ENCODE measurements around the gene TMC1. TPM values are rescaled to one million over a fixed set of nuclear protein-coding genes. Genes with fewer than 3 reads are reported as not detected.
A peak's percentile ranks its signal among the peaks of the same experiment; 100 is the strongest.

Gene TMC1
- total and polyA plus RNA-seq, 2 of the 13 experiments (the other 11 are each of a cell fraction or from before 2014, with no cell fraction given): 0.02 to 0.03 TPM

DNA sequence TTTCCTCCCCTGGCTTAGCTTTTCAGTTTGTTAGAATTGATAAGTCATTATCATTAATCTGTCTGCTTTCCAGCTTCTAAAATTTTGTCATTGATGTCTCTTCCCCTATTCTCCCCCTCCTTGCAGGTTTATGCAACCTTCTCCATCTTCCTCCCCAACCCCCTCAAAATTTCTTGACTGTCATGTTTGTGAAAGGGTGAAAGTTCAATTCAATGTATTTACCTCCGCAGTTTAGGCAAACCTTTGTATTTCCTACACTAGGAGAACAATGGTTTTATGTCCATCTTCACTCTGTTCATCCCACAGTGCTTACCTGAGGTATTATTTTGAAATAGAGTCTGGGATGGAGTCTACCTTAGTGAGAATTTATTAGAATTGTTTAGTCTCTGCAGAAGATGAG, 313.6 kb downstream of the TMC1 start (continued):
- TF ChIP-seq PREB (CRISPR knock-in tag; IDR thresholded peaks at IDR 0.05): no peak
- TF ChIP-seq NRL (CRISPR knock-in tag; IDR thresholded peaks at IDR 0.05; ENCODE audit: borderline replicate concordance): no peak
- TF ChIP-seq PRMT3 (CRISPR knock-in tag; IDR thresholded peaks at IDR 0.05; ENCODE audit: borderline replicate concordance, low read depth): no peak
- TF ChIP-seq ZEB1 (IDR thresholded peaks at IDR 0.05; ENCODE audit: insufficient replicate concordance, low read depth): peak; percentile 95
- no peak for TF ChIP-seq ELF4 (CRISPR knock-in tag; IDR thresholded peaks at IDR 0.05; ENCODE audit: borderline replicate concordance)
- TF ChIP-seq MEIS2 (CRISPR knock-in tag; IDR thresholded peaks at IDR 0.05): no peak
- peak; percentile 40 for TF ChIP-seq ASH2L (IDR thresholded peaks at IDR 0.05; ENCODE audit: insufficient read length, low read depth, low read length)
- no peak for TF ChIP-seq NFE2L2 (IDR thresholded peaks at IDR 0.05; ENCODE audit: low read length)
- no peak for TF ChIP-seq ZNF616 (CRISPR knock-in tag; IDR thresholded peaks at IDR 0.05; ENCODE audit: low read depth)
- 0 out of 2 replicates have a peak, but pooled peaks have one; percentile 34 for TF ChIP-seq THRA (CRISPR knock-in tag; IDR thresholded peaks at IDR 0.05; ENCODE audit: borderline replicate concordance)
- TF ChIP-seq HMGA1 (CRISPR knock-in tag; conservative IDR thresholded peaks at IDR 0.05): no peak
- no peak for TF ChIP-seq MAFF (IDR thresholded peaks at IDR 0.05; ENCODE audit: low read depth, low read length)
- TF ChIP-seq DPF2 (CRISPR knock-in tag; IDR thresholded peaks at IDR 0.05; ENCODE audit: borderline replicate concordance, low read depth): peak; percentile 70
- no peak for TF ChIP-seq ZNF282 (IDR thresholded peaks at IDR 0.05; ENCODE audit: partially characterized antibody)
- TF ChIP-seq HNF1A (IDR thresholded peaks at IDR 0.05; ENCODE audit: low read depth): no peak; the same call in 1 of the 2 replicates
- TF ChIP-seq HNF1A (CRISPR knock-in tag; IDR thresholded peaks at IDR 0.05; ENCODE audit: borderline replicate concordance): 0 out of 2 replicates have a peak, but pooled peaks have one; percentile 44
- TF ChIP-seq, protein P1, sequence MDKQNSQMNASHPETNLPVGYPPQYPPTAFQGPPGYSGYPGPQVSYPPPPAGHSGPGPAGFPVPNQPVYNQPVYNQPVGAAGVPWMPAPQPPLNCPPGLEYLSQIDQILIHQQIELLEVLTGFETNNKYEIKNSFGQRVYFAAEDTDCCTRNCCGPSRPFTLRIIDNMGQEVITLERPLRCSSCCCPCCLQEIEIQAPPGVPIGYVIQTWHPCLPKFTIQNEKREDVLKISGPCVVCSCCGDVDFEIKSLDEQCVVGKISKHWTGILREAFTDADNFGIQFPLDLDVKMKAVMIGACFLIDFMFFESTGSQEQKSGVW (CRISPR knock-in tag; IDR thresholded peaks at IDR 0.05; ENCODE audit: borderline replicate concordance): no peak
- no peak for TF ChIP-seq ZFX (CRISPR knock-in tag; IDR thresholded peaks at IDR 0.05; ENCODE audit: low read depth)
- no peak for TF ChIP-seq ZNF75D (CRISPR knock-in tag; IDR thresholded peaks at IDR 0.05; ENCODE audit: borderline replicate concordance)
- TF ChIP-seq ZNF768 (CRISPR knock-in tag; IDR thresholded peaks at IDR 0.05): no peak
- TF ChIP-seq, protein P2, sequence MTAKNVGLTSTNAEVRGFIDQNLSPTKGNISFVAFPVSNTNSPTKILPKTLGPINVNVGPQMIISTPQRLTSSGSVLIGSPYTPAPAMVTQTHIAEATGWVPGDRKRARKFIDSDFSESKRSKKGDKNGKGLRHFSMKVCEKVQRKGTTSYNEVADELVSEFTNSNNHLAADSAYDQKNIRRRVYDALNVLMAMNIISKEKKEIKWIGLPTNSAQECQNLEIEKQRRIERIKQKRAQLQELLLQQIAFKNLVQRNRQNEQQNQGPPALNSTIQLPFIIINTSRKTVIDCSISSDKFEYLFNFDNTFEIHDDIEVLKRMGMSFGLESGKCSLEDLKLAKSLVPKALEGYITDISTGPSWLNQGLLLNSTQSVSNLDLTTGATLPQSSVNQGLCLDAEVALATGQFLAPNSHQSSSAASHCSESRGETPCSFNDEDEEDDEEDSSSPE (CRISPR knock-in tag; IDR thresholded peaks at IDR 0.05): no peak
- TF ChIP-seq ZNF792 (CRISPR knock-in tag; IDR thresholded peaks at IDR 0.05): no peak; the same call in 1 of the 2 replicates

Measured in HepG2 (cell line).